H1 (cell line): Measurements from ENCODE around the gene EYA2.

Source experiments
- CBX5 ChIP-seq: fragments of 300-800, 300-1000 bp; sonication (generic); IDR thresholded peaks from 2 replicates; pipeline ENCODE4 v1.7.1; 2016; ENCODE audit warnings: antibody characterized with exemption, low read length, low read depth
- SIN3A ChIP-seq, 2 experiments: IDR thresholded peaks in 1 of 2; conservative IDR thresholded peaks in 1 of 2; 2 replicates each; pipeline ENCODE4 v1.6.1; 2011 to 2012; ENCODE audit warnings: low read length in 2 of 2, improper control_type of control experiment in 1 of 2, low read depth in 1 of 2, mild to moderate bottlenecking in 1 of 2
- SP1 ChIP-seq: IDR thresholded peaks from 2 replicates; pipeline ENCODE4 v1.6.1; 2011; ENCODE audit warnings: low read depth, low read length

- TF ChIP-seq SIN3A (conservative IDR thresholded peaks at IDR 0.05 in 1 of 2, IDR thresholded peaks at IDR 0.05 in 1 of 2; ENCODE audit: low read depth in 1 of 2, low read length in 2 of 2) (no peak), CBX5 (no peak), SP1 (no peak)
Measured at GRCh38 chr20:47054945-47055344, 160.3 kb downstream of the EYA2 start.
